ENCODE results near the gene MAPRE3.

DNA sequence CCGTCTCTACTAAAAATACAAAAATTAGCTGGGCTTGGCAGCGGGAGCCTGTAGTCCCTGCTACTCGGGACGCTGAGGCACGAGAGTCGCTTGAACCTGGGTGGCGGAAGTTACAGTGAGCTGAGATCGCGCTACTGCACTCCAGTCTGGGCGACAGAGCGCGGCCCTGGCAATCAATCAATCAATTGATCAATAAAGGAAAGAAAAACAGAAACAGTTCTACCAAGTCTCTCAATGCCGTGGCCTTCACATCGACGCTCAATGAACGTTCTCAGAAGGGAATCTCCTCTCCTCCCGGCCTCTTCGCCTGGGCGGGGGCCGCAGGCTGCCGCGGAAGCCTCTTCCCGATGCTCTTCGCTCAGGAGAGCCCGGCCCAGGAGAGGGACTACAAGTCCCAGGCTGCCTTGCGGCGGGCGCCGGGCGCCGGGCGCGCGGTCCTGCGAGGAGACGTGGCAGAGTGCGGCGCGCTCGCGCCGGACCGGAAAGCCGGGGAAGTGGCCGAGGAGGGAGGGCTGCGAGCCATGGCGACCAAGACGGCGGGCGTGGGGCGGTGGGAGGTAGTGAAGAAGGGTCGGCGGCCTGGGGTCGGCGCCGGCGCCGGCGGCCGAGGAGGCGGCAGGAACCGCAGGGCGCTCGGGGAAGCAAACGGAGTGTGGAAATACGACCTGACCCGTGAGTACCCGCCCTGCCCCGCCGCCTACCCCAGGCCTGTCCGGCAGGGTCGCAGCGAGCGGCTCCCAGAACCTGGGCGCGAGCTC lies 62.2 kb downstream of the MAPRE3 start, which contains the start of gene TMEM214:
- TF ChIP-seq, protein P1, sequence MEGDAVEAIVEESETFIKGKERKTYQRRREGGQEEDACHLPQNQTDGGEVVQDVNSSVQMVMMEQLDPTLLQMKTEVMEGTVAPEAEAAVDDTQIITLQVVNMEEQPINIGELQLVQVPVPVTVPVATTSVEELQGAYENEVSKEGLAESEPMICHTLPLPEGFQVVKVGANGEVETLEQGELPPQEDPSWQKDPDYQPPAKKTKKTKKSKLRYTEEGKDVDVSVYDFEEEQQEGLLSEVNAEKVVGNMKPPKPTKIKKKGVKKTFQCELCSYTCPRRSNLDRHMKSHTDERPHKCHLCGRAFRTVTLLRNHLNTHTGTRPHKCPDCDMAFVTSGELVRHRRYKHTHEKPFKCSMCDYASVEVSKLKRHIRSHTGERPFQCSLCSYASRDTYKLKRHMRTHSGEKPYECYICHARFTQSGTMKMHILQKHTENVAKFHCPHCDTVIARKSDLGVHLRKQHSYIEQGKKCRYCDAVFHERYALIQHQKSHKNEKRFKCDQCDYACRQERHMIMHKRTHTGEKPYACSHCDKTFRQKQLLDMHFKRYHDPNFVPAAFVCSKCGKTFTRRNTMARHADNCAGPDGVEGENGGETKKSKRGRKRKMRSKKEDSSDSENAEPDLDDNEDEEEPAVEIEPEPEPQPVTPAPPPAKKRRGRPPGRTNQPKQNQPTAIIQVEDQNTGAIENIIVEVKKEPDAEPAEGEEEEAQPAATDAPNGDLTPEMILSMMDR (IDR thresholded peaks at IDR 0.05): peak in 1 of 3 experiments; percentile 20
- peak; percentile 42 for TF ChIP-seq POLR2A (IDR thresholded peaks at IDR 0.05; ENCODE audit: low read depth)
